GM12874 (cell line): ENCODE results near the gene TNRC6B.

ENCODE experiments used
- CTCF ChIP-seq: IDR thresholded peaks from 2 replicates; pipeline ENCODE4 v1.5.1; 2011; ENCODE audit warnings: low read depth, mild to moderate bottlenecking, control low read depth, low read length, moderate library complexity; ENCODE audit not compliant: insufficient read depth

TNRC6B gene

GRCh38 chr22:40190501-40190900 is 12.8 kb downstream of the TNRC6B start:
- no peak for TF ChIP-seq CTCF

- TF ChIP-seq CTCF = no peak
Observed at GRCh38 chr22:40193429-40194421, 16.0 kb downstream of the TNRC6B start.

- TF ChIP-seq CTCF = no peak
Observed at GRCh38 chr22:40194656-40195055, 16.9 kb downstream of the TNRC6B start.

- TF ChIP-seq CTCF = no peak
Observed at GRCh38 chr22:40196628-40197360, 19.1 kb downstream of the TNRC6B start.

- no peak for TF ChIP-seq CTCF
Observed at GRCh38 chr22:40198733-40199132, 21.0 kb downstream of the TNRC6B start.

GRCh38 chr22:40199223-40199622 is 21.5 kb downstream of the TNRC6B start:
- no peak for TF ChIP-seq CTCF

GRCh38 chr22:40199852-40200251 is 22.1 kb downstream of the TNRC6B start:
- no peak for TF ChIP-seq CTCF
